ENCODE data around the gene GPR22.

DNA sequence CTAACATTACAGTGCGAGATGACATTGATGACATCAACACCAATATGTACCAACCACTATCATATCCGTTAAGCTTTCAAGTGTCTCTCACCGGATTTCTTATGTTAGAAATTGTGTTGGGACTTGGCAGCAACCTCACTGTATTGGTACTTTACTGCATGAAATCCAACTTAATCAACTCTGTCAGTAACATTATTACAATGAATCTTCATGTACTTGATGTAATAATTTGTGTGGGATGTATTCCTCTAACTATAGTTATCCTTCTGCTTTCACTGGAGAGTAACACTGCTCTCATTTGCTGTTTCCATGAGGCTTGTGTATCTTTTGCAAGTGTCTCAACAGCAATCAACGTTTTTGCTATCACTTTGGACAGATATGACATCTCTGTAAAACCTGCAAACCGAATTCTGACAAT lies 4.3 kb downstream of the GPR22 start:
- TF ChIP-seq, protein P1, sequence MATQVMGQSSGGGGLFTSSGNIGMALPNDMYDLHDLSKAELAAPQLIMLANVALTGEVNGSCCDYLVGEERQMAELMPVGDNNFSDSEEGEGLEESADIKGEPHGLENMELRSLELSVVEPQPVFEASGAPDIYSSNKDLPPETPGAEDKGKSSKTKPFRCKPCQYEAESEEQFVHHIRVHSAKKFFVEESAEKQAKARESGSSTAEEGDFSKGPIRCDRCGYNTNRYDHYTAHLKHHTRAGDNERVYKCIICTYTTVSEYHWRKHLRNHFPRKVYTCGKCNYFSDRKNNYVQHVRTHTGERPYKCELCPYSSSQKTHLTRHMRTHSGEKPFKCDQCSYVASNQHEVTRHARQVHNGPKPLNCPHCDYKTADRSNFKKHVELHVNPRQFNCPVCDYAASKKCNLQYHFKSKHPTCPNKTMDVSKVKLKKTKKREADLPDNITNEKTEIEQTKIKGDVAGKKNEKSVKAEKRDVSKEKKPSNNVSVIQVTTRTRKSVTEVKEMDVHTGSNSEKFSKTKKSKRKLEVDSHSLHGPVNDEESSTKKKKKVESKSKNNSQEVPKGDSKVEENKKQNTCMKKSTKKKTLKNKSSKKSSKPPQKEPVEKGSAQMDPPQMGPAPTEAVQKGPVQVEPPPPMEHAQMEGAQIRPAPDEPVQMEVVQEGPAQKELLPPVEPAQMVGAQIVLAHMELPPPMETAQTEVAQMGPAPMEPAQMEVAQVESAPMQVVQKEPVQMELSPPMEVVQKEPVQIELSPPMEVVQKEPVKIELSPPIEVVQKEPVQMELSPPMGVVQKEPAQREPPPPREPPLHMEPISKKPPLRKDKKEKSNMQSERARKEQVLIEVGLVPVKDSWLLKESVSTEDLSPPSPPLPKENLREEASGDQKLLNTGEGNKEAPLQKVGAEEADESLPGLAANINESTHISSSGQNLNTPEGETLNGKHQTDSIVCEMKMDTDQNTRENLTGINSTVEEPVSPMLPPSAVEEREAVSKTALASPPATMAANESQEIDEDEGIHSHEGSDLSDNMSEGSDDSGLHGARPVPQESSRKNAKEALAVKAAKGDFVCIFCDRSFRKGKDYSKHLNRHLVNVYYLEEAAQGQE (IDR thresholded peaks at IDR 0.05; ENCODE audit: insufficient read depth in 1 of 2, low read depth in 2 of 2, low read length in 1 of 2): no peak
- TF ChIP-seq, protein P2, sequence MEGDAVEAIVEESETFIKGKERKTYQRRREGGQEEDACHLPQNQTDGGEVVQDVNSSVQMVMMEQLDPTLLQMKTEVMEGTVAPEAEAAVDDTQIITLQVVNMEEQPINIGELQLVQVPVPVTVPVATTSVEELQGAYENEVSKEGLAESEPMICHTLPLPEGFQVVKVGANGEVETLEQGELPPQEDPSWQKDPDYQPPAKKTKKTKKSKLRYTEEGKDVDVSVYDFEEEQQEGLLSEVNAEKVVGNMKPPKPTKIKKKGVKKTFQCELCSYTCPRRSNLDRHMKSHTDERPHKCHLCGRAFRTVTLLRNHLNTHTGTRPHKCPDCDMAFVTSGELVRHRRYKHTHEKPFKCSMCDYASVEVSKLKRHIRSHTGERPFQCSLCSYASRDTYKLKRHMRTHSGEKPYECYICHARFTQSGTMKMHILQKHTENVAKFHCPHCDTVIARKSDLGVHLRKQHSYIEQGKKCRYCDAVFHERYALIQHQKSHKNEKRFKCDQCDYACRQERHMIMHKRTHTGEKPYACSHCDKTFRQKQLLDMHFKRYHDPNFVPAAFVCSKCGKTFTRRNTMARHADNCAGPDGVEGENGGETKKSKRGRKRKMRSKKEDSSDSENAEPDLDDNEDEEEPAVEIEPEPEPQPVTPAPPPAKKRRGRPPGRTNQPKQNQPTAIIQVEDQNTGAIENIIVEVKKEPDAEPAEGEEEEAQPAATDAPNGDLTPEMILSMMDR (IDR thresholded peaks at IDR 0.05): no peak
- TF ChIP-seq SIN3A (IDR thresholded peaks at IDR 0.05; ENCODE audit: borderline replicate concordance, insufficient read depth, low read depth, low read length): no peak
- TF ChIP-seq POLR2AphosphoS5 (IDR thresholded peaks at IDR 0.05; ENCODE audit: low read depth, low read length): no peak

Measured in Panc1 (cell line).